Mucosa of rectum (tissue), 2 donors: ENCODE measurements around the gene PPP2R3C.

Experiments used
- H3K27ac ChIP-seq, 2 donors: one replicate each; pipeline ENCODE4 v1.7.0; 2013; ENCODE audit warnings: inconsistent platforms in 2 of 2, low read depth in 2 of 2, low read length in 2 of 2
- H3K27me3 ChIP-seq, 2 donors: one replicate each; pipeline ENCODE4 v1.7.0; 2013; ENCODE audit warnings: low read length in 2 of 2; ENCODE audit not compliant: control insufficient read depth in 2 of 2, insufficient read depth in 2 of 2
- H3K36me3 ChIP-seq, 2 donors: one replicate each; pipeline ENCODE4 v1.7.0; 2013; ENCODE audit warnings: low read length in 2 of 2; ENCODE audit not compliant: control insufficient read depth in 2 of 2, insufficient read depth in 2 of 2
- H3K4me1 ChIP-seq, 2 donors: one replicate each; pipeline ENCODE4 v1.7.0; 2013; ENCODE audit warnings: low read length in 2 of 2, mild to moderate bottlenecking in 1 of 2; ENCODE audit not compliant: control insufficient read depth in 2 of 2, insufficient read depth in 2 of 2
- H3K4me3 ChIP-seq, 2 donors: one replicate each; pipeline ENCODE4 v1.7.0; 2013; ENCODE audit warnings: low read length in 2 of 2
- H3K9ac ChIP-seq, 2 donors: one replicate each; pipeline ENCODE4 v1.7.0; 2013; ENCODE audit warnings: low read length in 2 of 2, low read depth in 1 of 2, mild to moderate bottlenecking in 1 of 2
- H3K9me3 ChIP-seq, 2 donors: one replicate each; pipeline ENCODE4 v1.7.0; 2013; ENCODE audit warnings: low read length in 2 of 2; ENCODE audit not compliant: control insufficient read depth in 2 of 2
- donor health status: healthy.
- donor health status: Normal muscosa, but diverticular disease.

The PPP2R3C gene

DNA sequence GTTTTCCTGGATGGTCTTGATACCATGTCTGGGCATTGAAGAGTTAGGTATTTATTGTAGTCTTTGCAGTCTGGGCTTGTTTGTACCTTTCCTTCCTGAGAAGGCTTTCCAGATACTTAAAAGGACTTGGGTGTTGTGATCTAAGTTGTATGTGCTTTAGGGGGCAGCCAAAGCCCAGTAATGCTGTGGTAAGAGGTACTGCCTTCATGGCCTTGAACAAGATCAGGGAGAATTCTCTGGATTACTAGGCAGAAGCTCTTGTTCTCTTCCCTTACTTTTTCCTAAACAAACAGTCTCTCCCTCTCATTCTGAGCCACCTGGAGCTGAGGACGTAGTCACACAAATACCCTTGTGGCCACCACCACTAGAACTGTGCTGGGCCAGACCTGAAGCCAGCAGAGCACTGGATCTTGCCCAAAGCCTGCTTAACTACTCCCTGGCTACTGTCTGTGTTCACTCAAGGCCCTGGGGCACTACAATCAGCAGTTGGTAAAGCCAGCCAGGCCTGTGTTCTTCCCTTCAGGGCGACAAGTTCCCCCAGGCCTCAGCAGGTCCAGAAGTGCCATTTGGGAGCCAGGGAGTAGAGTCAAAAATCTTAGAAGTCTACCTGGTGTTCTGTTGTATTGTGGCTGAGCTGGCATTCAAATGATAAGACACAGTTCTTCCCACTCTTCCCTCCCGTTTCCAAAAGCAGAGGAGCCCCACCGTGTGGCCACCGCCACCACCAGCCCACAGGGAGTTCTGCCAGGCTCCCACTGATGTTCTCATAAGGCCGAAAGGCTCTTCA lies 11.9 kb upstream of the PPP2R3C start:
- Histone ChIP-seq H3K27ac (no peak overlapping the region), H3K27me3 (no peaks in the 10 kb centered on the region), H3K4me1 (no peaks in the 10 kb centered on the region), H3K9ac (no peak overlapping the region), H3K36me3 (peaks cover 6 to 30% of the 10 kb centered on the region in 2 donors), H3K4me3 (no peak overlapping the region), H3K9me3 (no peaks in the 10 kb centered on the region)

DNA sequence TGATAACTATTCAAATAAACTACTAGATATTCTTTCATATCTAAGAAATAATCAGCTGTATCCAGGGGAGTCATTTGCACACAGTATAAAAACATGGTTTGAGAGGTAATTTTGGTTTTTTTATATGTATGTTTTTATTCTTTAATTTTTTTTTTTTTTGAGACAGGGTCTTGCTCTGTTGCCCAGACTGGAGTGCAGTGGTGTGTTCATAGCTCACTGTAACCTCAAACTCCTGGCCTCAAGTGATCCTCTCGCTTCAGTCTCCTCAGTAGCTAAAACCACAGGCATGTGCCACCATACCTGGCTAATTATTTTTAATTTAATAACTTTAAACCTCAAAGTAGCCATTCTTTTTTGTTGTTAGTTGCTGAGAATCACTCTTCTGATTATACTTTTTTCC lies 2.3 kb upstream of the PPP2R3C start:
- H3K27ac ChIP-seq, result no peak overlapping the region
- no peaks in the 10 kb centered on the region for H3K36me3 ChIP-seq
- H3K4me1 ChIP-seq, result peaks cover 5 to 14% of the 10 kb centered on the region in 2 donors
- no peaks in the 10 kb centered on the region for H3K27me3 ChIP-seq
- no peak overlapping the region for H3K4me3 ChIP-seq
- no peak overlapping the region for H3K9ac ChIP-seq
- H3K9me3 ChIP-seq, result no peaks in the 10 kb centered on the region

DNA sequence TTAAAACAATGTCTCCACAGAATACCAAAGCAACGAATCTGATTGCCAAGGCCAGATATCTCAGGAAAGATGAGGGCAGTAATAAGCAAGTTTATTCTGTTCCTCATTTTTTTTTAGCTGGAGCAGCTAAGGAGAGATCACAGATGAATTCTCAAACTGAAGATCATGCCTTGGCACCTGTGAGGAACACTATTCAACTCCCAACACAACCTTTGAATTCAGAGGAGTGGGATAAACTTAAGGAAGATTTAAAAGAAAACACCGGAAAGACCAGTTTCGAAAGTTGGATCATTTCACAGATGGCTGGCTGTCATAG lies 1.6 kb upstream of the PPP2R3C start:
- no peaks in the 10 kb centered on the region for H3K27me3 ChIP-seq
- H3K9me3 ChIP-seq, result no peaks in the 10 kb centered on the region
- peaks cover 5 to 14% of the 10 kb centered on the region in 2 donors for H3K4me1 ChIP-seq
- H3K9ac ChIP-seq, result peak overlapping the region; percentile 87 to 98
- H3K4me3 ChIP-seq, result peak overlapping the region; percentile 87 to 100
- H3K27ac ChIP-seq, result peak overlapping the region in 1 of 2 donors; percentile 97
- no peaks in the 10 kb centered on the region for H3K36me3 ChIP-seq

DNA sequence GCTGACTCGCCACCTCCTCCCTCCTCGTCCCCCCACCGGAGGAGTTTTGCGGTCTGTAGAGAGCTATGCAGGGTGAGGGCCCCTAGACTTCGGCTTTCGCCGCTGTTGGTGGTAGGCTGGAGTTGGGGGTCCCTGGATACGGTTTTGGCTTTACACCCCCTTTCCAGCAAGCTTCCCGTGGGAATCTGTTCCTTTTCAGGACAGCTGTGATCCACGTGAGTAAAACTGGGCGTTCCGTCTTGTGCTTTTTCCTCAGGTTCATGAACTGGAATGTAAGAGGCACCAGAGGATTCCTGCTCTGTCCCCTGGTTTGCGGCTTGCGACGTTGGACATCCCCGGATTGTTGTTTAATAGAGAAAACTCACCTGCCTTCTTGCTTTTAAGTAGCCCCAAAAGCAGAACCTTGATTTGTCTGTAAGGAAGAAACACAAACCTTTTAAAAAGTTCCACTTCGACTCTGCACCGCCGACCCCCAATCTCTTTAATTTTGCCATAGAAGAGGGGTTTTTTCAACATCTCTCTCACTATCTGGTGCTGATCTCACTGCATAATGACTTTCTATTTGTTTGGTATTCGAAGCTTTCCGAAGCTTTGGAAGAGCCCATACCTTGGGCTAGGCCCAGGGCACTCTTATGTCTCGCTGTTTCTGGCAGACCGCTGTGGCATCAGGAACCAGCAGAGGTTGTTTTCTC lies 1.1 kb upstream of the PPP2R3C start:
- no peaks in the 10 kb centered on the region for H3K36me3 ChIP-seq
- peak overlapping the region; percentile 87 to 98 for H3K9ac ChIP-seq
- H3K4me3 ChIP-seq, result peak overlapping the region; percentile 87 to 100
- H3K4me1 ChIP-seq, result peaks cover 5 to 14% of the 10 kb centered on the region in 2 donors
- peak overlapping the region; percentile 97 to 99 for H3K27ac ChIP-seq
- H3K9me3 ChIP-seq, result no peaks in the 10 kb centered on the region
- no peaks in the 10 kb centered on the region for H3K27me3 ChIP-seq

DNA sequence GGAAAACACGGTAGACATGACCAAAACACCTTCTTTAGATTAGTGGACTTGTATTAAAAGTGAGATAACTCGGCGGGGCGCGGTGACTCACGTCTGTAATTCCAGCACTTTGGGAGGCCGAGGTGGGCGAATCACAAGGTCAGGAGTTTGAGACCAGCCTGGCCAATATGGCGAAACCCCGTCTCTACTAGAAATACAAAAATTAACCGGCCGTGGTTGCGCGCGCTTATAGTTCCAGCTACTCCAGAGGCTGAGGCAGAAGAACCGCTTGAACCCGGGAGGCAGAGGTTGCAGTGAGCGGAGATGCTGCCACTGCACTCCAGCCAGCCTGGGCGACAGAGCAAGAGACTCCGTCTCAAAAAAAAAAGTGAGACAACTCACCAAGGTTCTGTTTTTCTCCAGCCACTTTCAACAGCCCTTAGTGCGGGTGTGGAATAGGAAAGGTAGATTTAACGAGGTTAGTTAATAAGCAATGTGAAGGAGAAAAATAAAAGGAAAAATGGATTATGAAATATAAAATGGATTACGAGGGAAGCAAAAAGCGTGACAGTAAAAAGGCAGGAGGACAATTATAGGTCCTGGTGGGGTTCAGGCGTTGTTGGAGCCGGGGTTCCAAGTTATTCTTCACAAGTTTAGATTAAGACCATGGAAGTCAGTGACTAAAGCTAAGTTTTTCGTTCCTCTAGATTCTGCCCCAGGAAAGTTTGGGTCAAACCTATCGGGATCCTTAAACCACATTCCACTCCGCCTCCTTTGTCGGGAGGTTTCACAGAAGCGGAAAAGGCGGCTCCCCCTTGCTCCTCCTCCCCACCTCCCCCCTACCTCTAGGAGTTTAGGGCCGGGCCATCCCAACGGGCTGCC lies 534 bp downstream of the PPP2R3C start:
- H3K36me3 ChIP-seq, result peaks cover 0 to 5% of the 10 kb centered on the region in 2 donors
- no peaks in the 10 kb centered on the region for H3K9me3 ChIP-seq
- peaks cover 5 to 14% of the 10 kb centered on the region in 2 donors for H3K4me1 ChIP-seq
- peak overlapping the region; percentile 87 to 98 for H3K9ac ChIP-seq
- no peaks in the 10 kb centered on the region for H3K27me3 ChIP-seq
- peak overlapping the region; percentile 97 to 99 for H3K27ac ChIP-seq
- peak overlapping the region; percentile 87 to 100 for H3K4me3 ChIP-seq

DNA sequence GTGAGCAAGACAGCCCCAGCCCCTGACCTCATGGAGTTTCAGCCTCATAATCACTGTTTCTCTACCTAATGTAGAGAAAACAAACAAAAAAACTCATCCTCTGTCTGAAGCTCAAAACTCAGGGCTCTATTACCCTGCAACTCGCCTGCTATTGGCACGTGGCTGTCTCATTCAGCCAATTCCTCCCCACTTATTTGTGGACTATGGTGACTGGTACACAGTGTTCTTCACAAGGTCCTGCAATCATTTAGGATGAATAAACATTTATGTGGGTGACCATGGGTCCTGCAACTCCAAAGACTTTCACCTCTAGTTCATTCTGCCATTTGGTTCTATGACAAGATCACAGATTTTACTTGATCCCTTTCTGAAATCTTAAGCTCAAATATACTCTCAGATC lies 4.7 kb downstream of the PPP2R3C start:
- Histone ChIP-seq H3K36me3 (peaks cover 8 to 21% of the 10 kb centered on the region in 2 donors), H3K4me3 (no peak overlapping the region), H3K4me1 (peaks cover 0 to 5% of the 10 kb centered on the region in 2 donors), H3K27me3 (no peaks in the 10 kb centered on the region), H3K9me3 (no peaks in the 10 kb centered on the region), H3K9ac (no peak overlapping the region), H3K27ac (no peak overlapping the region)

DNA sequence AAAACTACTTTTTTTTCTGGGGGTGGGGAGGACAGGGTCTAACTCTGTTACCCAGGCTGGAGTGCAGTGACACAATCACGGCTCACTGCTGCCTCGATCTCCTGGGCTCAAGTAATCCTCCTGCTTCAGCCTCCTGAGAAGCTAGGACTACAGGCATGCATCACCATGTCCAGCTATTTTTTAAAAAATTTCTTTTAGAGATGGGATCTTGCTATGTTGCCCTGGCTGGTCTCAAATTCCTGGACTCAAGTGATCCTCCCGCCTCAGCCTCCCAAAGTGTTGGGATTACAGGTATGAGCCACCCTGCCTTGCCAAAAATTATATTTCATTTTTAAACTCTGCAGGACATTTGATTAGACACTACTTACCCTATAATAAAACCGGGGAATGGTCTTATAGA lies 5.5 kb downstream of the PPP2R3C start:
- H3K4me1 ChIP-seq, result peaks cover 0 to 5% of the 10 kb centered on the region in 2 donors
- H3K4me3 ChIP-seq, result no peak overlapping the region
- no peak overlapping the region for H3K9ac ChIP-seq
- no peaks in the 10 kb centered on the region for H3K27me3 ChIP-seq
- H3K36me3 ChIP-seq, result peaks cover 17 to 29% of the 10 kb centered on the region in 2 donors
- H3K9me3 ChIP-seq, result no peaks in the 10 kb centered on the region
- H3K27ac ChIP-seq, result no peak overlapping the region

DNA sequence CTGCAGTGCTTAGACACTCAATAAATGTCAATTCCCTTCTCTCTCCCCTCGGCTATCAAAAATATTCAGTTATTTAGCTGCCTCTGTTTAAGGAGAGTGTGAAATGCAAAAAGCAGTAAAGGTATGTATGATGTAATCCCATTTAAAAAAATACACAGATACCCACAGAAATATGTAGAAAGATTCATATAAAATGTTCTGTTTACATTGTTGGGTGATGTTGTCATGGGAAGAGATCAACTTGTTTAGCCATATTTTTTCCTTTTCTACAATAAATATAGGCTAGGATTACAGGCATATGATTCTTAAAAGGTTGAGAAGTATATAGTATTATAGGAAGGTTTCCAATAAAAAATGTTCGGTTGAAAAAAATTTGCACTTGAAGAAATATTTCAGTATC lies 7.8 kb downstream of the PPP2R3C start:
- no peak overlapping the region for H3K27ac ChIP-seq
- H3K4me3 ChIP-seq, result no peak overlapping the region
- H3K4me1 ChIP-seq, result no peaks in the 10 kb centered on the region
- H3K36me3 ChIP-seq, result peaks cover 34 to 45% of the 10 kb centered on the region in 2 donors
- H3K9ac ChIP-seq, result no peak overlapping the region
- no peaks in the 10 kb centered on the region for H3K9me3 ChIP-seq
- H3K27me3 ChIP-seq, result no peaks in the 10 kb centered on the region

DNA sequence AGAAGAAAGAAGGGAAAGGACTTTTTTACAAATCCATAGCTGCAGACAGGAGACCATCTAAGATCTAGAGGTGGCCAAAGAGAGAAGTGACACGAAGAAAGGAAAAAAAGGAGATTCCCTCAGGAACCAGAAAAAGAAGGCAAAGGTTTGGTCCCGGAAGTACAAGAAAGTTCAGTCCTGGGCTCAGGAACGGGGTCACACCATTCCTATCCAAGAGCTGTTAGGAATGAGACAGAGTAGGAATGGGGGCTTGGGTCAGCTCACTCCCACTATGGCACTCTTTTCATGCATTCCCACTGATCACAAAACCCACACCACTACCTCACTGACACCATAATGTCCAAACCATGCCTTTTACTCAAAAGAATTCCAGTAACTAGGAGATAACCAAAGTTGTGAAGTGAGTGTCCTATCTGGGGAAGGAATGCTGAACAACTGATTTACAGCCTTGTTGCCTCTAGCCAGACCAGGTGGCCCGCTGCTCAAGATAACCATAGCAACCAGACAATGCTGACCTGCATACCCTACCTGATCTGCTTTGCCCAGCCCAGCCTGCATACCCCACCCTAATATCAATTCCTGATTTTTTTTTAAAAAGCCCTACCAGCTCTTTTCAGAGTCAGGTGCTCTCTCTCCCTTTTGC lies 8.4 kb downstream of the PPP2R3C start:
- Histone ChIP-seq H3K27me3 (no peaks in the 10 kb centered on the region), H3K4me1 (no peaks in the 10 kb centered on the region), H3K4me3 (no peak overlapping the region), H3K27ac (no peak overlapping the region), H3K9ac (no peak overlapping the region), H3K9me3 (no peaks in the 10 kb centered on the region), H3K36me3 (peaks cover 34 to 45% of the 10 kb centered on the region in 2 donors)
